Esophagus squamous epithelium (tissue), 4 donors: ENCODE measurements around the gene CEACAM21.

Source experiments
- CTCF ChIP-seq, 6 experiments: fragments of 450-650 bp in 4 of 6; fragments of 200-600 bp in 2 of 6; sonication (generic) in 2 of 6; IDR thresholded peaks; one replicate each; pipeline ENCODE4 v1.5.1; 2016 to 2019; ENCODE audit warnings: antibody characterized with exemption in 6 of 6, mild to moderate bottlenecking in 4 of 6, moderate library complexity in 4 of 6
- POLR2A ChIP-seq, 4 donors: fragments of 450-650 bp; IDR thresholded peaks; one replicate each; pipeline ENCODE4 v1.6.1; 2017; ENCODE audit warnings: antibody characterized with exemption in 4 of 4, mild to moderate bottlenecking in 4 of 4, moderate library complexity in 3 of 4

DNA sequence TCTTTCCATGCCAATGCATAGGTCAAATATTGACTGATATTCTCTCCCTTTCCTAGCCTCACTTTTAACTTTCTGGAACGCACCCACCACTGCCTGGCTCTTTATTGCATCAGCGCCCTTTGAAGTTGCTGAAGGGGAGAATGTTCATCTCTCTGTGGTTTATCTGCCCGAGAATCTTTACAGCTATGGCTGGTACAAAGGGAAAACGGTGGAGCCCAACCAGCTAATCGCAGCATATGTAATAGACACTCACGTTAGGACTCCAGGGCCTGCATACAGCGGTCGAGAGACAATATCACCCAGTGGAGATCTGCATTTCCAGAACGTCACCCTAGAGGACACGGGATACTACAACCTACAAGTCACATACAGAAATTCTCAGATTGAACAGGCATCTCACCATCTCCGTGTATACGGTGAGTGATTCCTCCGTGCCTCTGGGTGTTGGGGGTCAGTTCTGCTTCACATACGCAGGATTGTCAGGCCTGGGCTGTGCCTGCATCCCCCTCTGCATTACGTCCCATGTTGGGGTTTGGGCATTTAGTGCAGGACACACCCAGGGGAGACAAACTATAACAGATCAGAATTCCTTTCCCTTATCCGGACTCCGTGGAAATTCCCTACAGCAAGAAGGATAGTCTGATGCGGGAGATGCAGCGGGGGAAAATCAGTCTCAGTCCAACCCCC, 1.3 kb downstream of the CEACAM21 start:
- TF ChIP-seq CTCF (IDR thresholded peaks at IDR 0.05) (no peak), POLR2A (IDR thresholded peaks at IDR 0.05) (no peak)
